C4-2B (cell line): ENCODE measurements around the gene MGMT.

Source experiments
- H3K27ac ChIP-seq: fragments of 450-650 bp; 2 replicates; pipeline ENCODE4 v1.5.1; 2017
- CTCF ChIP-seq: fragments of 450-650 bp; conservative IDR thresholded peaks from 2 replicates; pipeline ENCODE4 v1.5.1; 2017; ENCODE audit warnings: mild to moderate bottlenecking
- ZFX ChIP-seq: fragments of 450-650 bp; IDR thresholded peaks from 2 replicates; pipeline ENCODE4 v1.6.1; 2017

The MGMT gene

GRCh38 chr10:129689671-129690071, 222.6 kb downstream of the MGMT start:
- H3K27ac ChIP-seq, result no peak overlapping the region; the same call in 1 of the 2 replicates
- no peak for TF ChIP-seq CTCF
- TF ChIP-seq ZFX, result no peak

GRCh38 chr10:129690248-129691070, 223.4 kb downstream of the MGMT start:
- peak overlapping the region; percentile 41 for H3K27ac ChIP-seq
- TF ChIP-seq CTCF, result no peak
- no peak for TF ChIP-seq ZFX

GRCh38 chr10:129692695-129693094, 225.7 kb downstream of the MGMT start:
- TF ChIP-seq ZFX, result no peak
- TF ChIP-seq CTCF, result no peak
- H3K27ac ChIP-seq, result no peak overlapping the region

GRCh38 chr10:129693382-129693781, 226.3 kb downstream of the MGMT start:
- no peak for TF ChIP-seq CTCF
- no peak for TF ChIP-seq ZFX

GRCh38 chr10:129694184-129694583, 227.1 kb downstream of the MGMT start:
- no peak overlapping the region for H3K27ac ChIP-seq
- no peak for TF ChIP-seq CTCF
- TF ChIP-seq ZFX, result no peak

More at GRCh38 chr10:129693382-129693781, 226.3 kb downstream of the MGMT start:
- H3K27ac ChIP-seq, result no peak overlapping the region

GRCh38 chr10:129694691-129695243, 227.7 kb downstream of the MGMT start:
- TF ChIP-seq ZFX, result no peak
- TF ChIP-seq CTCF, result no peak

GRCh38 chr10:129695671-129696070, 228.6 kb downstream of the MGMT start:
- no peak overlapping the region for H3K27ac ChIP-seq
- TF ChIP-seq CTCF, result no peak

More at GRCh38 chr10:129694691-129695243, 227.7 kb downstream of the MGMT start:
- no peak overlapping the region for H3K27ac ChIP-seq
